ENCODE measurements around the gene RAPGEF2.

RAPGEF2 gene

DNA sequence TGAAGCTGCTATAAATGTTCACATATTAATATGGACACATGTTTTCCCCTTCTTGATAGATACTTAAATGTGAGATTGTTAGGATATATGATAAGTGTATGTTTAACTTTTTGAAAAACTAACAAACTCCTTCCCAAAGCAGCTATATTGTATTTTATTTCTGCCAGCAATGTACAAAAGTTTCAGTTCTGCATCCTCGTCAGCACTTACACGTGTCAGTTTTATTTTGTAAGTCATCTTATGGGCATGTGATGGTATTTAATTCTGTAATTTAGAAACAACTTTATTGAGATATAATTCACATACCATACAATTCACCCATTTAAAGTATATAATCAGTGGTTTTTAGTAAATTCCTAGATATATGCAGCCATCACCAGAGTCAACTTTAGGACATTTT, 31.6 kb downstream of the RAPGEF2 start:
- DNase-seq (ENCODE audit: low spot score) = no peak

DNA sequence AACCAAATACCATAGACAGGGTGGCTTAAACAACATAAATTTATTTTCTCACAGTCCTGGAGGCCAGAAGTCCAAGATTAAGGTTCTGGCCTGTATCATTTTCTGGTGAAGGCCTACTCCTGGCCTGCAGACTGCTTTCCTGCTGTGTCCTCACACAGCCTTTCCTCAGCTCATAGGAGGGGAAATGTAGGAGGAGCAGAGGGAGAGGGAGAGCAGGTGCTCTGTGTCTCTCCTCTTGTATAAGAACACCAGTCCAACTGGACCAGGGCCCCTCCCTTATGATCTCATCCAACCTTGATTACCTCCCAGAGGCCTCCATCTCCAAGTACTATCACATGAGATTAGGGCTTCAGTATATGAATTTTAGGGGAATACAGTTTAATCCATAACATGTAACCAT, 34.3 kb downstream of the RAPGEF2 start:
- DNase-seq (ENCODE audit: low spot score) = no peak

DNA sequence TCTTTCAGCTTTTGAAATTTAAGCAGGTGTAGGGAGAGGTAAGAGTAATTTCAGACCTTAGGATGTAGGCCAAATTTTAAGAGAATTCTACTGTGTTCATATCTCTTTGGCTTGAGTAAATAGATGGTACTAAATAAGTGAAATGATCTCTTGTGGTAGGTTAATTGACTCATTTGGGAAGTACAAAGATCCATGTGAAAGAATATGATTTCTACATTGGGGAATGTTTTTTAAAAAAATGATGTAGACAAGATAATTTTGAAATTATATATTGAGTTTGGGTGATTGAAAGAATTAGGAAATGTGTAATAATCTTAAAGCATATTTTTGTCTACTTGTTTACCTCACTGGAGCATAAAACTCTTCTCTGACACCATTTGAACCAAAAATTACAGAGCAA, 35.6 kb downstream of the RAPGEF2 start:
- no peak for DNase-seq (ENCODE audit: low spot score)

DNA sequence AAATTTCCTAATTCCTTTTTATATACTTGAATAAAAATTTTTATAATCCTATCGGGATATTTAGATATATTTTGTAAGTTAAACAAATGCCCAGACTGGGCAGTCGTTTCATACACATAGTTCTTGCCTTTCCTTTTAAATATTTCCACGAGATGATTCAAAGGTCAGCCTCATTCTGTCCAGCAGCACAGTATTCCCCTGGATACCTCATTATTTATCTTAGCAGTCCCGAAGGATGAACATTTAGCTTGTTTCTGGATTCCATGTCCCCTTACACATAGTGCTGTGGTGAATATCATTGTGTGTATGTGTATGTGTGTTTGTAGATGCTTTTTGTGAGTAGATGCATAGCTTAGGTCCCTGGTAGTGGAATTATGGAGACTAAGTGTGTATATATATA, 38.3 kb downstream of the RAPGEF2 start:
- DNase-seq (ENCODE audit: low spot score) = no peak

DNA sequence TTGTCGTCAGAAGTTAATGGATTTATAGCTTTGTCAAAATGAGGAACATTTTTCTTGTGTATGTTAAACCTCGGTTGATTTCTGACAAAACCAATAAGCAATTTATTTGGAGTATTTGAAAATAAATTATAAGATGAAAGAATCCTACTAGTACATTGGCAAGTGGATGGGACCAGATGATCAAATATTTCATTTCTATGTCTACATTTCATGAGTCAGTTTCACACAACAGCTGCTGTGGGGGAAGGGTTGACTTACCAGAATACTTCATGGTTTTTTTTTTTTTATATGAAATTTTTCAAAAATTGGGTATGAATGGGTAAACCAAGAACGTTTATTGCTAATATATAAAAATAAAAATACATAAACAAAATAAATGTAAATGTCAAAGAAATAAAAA, 39.4 kb downstream of the RAPGEF2 start:
- DNase-seq (ENCODE audit: low spot score) = no peak

DNA sequence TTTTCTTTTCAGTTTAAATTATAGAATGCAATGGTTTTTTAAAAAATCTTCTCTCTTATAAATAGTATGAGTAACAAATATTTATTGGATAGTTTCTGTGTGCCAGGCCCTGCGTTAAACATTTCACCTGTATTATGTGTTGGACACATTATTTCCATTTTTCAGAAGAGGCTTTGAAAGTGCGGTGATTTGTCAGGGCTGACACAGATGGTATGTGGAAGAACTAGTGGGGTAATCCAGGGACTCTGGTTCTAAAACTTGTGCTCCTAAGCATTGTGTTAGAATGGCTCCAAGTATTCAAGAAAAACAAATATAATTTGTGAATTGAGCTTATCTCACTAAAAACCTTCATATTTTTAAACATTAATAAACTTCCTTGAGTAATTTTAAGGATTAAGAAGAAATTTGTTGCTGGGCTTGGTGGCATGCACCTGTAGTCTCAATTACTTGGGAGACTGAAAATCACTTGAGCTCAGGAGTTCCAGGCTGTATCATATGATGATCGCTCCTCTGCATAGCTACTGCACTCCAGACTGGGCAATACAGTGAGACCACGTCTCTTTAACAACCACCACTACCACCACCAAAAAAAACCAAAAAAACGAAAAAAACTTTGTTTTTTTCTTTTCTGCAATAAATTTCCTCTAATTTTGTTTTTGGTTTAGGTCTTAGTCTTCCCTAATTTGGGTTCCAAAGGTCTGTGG, 40.0 kb downstream of the RAPGEF2 start:
- no peak for DNase-seq (ENCODE audit: low spot score)

DNA sequence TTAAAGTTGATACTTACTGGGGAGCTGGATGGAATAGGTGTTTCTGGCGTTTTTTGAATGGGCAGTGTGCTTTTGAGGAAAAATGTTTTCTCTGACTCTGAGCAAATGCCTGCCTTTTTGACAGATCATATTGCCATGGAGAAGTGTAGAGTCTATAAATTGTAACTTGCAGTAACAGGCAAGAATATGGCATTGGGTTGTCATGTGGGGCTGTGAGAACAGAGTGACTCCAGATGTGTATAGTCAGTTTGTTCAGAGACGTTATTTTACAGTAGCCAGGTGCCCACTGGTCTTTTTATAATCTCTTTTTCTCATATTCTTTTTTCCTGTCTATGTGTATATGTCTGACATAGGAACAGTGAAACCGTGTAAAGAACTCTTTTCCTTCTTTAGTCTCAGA, 40.8 kb downstream of the RAPGEF2 start:
- DNase-seq (ENCODE audit: low spot score) = no peak

DNA sequence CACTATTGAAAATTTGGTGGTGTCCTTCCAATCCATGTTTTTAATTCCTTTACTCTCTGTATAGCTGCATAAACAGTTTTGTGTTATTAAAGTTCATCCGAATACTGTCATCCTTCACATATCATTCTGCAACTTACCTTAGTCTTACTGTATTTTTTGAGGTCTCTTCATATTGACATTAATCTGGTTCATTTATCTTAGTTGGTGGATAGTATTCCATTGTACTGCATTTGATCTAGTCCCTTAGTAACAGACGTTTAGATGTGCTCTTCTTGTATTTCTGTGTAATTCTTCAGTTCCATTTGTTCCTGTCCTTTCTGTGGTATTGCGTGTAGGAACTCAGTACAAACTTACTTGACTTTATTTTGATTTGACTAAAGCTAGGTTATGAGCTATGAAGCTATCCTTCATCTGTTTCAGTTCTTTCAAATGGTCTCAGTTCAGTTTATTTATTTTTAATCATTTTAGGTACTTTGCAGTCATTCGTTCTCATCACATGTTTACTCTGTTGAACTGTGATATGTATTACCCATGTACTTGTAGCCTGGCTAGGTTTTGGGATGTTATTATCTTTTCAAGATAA, 41.3 kb downstream of the RAPGEF2 start:
- no peak for DNase-seq (ENCODE audit: low spot score)

DNA sequence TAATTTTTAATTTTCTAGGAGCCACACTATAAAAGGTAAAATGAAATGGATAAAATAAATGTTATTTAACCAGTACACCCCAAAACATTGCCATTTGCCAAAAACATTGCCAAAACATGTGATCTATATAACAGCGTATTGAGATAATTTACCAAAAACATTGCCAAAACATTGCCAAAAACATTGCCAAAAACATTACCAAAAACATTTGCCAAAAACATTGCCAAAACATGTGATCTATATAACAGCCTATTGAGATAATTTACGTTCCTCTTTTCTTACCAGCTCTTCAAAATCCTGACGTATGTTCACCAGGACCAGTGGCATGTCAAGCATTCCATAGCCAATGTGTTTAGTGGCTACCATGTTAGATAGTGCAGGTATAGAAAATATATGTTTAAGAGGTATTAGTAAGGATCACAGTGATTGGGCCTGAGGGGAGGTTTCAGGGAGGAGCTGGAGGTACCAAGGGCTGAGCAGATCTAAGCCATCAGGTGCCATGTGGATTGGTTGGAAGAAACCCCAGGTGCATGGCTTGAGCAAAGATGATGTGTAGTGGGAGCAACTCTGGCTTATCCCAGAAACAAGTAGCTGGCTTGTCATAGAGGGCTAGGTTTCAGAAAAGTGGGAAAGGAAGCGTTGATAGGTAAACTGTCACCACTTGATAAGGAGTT, 42.6 kb downstream of the RAPGEF2 start:
- DNase-seq (ENCODE audit: low spot score) = no peak

DNA sequence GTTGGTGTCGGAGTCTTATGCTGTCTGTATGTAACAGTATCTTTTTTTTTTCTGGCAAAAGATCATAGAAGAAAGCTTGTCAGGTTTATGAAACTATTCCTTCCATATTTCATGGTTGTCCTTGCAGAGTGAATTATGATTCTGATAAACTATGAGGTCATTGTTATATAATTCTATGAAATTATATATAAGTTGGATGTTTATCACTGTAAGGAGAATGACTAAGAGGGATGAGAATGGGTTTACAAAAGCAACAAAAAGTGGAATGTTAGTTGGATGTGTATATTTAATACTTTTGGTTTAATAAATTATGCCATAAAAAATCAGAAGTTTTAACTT, 43.1 kb downstream of the RAPGEF2 start:
- no peak for DNase-seq (ENCODE audit: low spot score)

DNA sequence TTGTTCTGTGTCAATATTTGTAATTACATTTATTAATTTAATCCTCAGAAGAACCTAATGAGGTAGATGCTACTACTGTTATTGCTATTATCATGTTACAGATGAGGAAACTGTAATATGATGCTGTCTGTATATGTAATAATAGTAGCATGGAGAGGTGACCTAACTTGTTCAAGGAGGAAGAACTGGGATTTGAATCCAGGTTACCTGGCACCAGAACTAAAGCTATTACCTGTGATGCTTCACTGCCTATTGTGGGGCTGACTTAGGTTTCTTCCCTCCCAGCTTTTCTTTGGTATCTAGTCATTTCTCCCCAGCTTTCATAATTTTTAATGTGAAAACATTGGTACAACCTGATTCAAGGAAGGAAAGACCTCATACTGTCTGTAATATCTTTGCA, 43.6 kb downstream of the RAPGEF2 start:
- DNase-seq (ENCODE audit: low spot score) = no peak

DNA sequence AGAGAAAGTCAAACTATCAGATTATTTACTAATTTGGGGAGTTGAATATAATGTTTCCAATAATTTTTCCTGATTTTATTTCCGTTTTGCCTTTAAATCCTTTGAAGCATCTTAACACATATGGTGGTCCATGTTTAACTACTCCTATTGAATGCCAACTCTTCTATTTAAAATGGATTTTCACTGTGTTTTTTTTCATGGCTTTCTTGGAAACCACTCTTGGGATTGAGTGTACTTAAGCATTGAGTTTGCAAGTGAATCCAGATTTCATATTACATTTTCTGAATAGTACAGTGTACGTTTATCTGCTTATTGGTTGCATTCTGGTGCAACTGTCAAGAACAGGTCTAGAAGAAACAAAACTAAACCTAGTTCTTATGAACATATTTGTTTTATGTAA, 45.6 kb downstream of the RAPGEF2 start:
- DNase-seq (ENCODE audit: low spot score) = no peak

DNA sequence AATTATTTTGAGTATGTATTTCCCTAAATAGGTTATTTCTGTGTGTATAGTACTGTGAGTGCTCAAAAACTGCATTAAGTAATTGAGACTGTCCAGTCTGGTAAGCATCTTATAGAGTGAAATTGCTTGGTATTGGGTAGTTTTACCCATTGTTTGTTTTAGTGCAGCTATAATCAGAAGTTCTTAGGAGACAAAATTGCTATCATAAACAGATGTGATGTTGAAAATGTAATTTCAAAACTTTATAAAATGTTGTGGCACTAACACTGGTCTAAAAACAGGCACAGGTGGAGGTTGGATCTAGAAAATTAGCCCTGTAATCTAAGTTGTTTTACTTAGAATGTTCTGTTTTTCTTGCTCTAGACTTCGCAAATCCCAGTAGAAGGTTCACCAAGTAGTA, 46.8 kb downstream of the RAPGEF2 start:
- DNase-seq (ENCODE audit: low spot score) = no peak

DNA sequence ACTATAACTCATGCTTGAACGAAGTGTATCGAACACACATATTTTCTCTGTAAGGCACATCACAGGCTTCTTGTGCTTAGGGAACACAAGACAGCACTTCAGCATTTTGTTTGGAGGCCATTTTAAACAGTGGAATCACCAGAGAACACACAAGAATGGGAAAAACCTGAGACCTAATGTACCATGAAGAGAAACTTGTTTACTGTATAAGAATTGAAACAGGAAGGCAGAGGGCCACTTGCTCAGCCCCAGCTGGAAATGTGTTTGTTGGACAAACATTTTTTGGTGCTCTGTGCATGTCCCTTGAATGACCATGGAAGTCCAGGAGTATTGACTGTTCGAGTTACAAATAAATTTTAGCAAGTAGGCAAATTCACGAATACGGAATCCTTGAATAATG, 47.5 kb downstream of the RAPGEF2 start:
- no peak for DNase-seq (ENCODE audit: low spot score)

DNA sequence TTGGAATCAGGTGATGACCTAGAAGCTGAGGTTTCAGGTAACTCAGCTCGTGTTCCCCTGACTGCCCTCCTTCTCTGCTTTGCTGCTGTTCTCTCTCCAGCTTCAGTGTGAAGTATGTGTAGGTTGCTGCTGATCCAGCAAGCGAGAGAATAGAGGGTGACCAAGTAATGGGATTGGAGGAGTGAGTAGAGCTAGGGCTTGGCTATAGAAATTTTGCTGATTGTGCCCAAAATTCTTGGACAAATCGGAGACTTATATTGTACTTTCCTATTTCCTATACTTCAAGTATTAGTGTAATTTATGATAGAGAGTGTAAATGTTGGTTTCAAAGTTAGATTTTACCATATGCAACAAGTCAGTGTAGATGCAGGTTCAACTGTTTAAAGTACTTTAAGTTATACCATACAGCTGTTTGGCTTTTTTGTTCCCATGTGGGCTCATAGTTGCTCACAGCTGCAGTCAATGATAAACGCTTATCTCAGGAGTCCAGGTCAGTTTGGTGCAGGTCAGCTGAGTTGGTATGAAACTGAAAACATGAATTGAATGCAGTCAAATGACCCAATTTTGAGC, 48.0 kb downstream of the RAPGEF2 start:
- peak; percentile 17 for DNase-seq (ENCODE audit: low spot score)

DNA sequence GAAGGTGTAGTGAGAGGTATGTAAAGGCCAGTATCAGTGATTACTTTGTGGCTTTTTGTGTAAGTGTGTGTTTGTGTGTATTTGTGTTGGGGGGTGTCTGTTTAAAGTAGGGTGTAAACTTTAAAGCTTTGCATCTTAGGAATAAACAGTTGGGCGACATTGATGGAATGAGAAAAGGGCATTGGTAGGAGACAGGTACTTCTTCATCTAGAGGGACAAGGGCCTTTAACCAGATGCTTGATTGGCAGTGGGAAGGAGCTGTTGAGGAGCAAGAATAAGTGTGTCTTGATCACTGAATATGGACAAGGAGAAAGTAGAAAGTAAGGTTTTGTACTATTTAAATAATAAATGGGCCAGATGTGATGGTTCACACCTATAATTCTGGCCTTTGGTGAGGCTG, 48.8 kb downstream of the RAPGEF2 start:
- no peak for DNase-seq (ENCODE audit: low spot score)

DNA sequence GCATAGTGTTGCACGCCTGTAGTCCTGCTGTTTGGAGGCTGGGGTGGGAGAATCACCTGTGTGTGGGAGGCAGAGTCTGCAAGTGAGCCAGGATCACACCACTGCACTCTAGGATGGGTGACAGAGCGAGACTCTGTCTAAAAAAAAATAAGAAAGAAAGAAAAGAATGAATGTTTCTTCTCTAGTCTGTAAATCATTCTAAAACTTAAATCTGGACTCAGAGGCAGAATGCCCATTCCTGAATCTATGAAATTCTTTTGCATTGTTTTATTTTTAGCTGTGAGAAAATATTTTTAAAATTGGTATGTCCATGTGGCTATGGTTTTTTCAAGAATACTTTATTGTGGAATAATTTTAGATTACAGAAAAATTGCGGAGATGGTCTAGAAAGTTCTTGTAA, 49.3 kb downstream of the RAPGEF2 start:
- no peak for DNase-seq (ENCODE audit: low spot score)

DNA sequence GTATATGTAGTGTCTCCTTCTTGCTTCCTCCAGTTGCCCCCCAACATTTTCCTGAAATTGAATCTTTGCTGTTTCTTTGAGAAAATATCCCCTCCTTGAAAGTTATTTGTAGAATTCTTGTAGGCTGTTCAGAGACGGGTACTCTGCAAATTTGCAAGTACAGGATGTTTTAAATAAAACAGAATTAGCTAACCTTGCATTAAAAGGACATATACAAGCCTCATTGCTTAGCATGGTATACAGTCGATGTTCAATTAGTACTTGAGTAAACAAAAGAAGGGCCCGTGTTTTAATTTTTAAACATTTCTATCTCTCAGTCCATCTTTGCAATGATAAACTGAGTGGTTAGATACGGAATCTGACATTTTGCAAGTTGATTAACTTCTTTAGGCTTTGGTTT, 50.8 kb downstream of the RAPGEF2 start:
- DNase-seq (ENCODE audit: low spot score) = no peak

DNA sequence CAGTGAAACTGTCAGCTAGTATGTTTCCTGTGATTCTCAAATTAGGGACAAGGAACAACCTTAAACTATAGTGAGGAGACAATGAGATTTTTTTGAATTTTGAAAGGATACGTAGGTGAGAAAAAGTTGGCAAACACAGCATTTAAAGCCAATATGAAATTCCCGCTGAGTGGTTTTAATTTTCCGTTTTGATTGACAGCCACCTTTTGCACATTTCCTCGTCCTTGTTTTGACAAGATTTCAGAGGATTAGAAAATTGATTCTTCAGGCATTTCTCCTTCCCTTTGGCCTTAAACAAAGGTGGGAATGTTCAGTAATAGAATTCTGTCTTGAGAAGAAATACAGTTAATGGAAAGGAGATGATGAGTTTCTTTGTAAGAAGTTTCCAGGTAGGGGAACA, 52.2 kb downstream of the RAPGEF2 start:
- no peak for DNase-seq (ENCODE audit: low spot score)

DNA sequence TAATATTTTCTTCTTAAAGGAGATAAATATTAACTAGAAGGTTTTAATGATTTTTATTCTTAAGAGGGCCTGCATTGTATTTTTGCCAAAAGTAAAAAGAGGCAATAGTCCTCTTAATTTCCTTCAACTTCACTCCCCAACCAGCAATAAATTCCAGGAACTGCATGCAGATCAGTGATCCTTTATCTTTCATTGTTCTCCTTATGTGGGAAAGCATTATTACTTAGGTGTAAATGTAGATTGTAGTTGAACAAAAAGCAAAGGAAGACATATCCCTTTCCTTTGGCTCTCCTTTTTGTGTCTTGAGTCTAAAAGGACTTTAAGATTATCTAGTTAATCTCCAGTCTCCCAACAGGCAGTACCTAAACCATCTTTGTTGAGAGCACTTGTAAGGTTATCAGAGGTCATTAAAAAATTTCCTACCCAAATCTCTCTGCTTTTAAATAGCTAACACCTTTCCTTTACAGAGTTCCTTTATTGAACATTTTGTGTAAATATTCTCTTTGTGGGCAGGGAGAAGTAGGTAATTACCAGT, 55.3 kb downstream of the RAPGEF2 start:
- DNase-seq (ENCODE audit: low spot score) = no peak

DNA sequence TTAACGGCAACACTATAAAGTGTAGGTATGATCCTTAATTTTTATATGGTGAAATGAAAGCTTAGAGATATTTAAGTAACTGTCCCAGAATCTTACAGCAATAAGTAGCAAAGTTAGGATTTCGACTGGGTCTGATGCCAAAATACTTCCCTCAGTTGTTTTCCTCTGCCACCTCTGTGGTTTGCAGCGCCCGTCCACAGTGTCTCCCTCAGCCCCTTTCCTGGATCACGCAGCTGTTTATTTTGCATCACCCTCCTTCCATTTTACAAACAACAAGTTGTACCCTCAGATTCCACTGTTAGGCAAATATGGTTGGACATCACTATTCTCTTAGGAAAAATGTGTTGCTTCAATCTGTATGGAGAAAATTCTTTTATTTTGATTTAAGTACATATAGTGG, 56.1 kb downstream of the RAPGEF2 start:
- DNase-seq (ENCODE audit: low spot score) = no peak

DNA sequence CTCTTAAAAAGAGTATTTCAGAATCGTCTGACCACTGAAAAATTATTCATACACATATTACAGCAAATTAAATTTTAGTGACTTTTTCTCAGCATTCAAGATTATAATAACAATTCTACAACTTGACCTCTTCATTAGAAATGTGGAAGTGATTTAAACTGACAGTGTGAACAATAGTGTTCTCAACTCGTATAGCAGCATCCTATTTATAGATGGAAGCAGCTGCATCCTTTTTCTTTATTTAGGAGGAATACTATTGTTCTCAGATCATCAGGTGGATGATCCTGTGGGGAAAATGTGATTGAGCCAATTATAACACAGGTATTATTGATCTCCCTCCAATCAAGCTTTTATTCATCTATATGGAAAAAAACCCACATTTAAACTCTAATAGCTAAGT, 56.7 kb downstream of the RAPGEF2 start:
- DNase-seq (ENCODE audit: low spot score) = no peak

DNA sequence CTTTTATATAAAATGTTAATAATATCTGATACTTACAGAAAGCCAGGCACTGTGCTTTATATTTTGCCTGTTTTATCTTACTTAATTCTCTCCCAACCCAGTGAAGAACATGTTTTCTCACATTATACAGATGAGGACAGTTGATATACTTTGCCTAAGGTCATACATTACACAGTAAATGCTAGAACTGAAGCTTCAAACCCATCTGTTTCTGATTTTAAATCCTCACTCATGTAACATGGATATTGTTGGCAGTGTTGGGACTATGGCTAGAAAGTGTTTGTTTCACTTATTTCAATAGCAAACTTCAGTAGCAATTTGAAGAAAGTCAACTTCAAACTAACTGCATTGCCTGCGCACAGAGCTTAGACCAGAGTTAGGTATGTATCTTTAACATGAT, 57.4 kb downstream of the RAPGEF2 start:
- DNase-seq (ENCODE audit: low spot score) = no peak
